Effector CD8-positive, alpha-beta T cell (primary cell): ENCODE results near the gene UBALD2.
"Not testable (repeated sequence)": the region's sequence is repeated elsewhere in the genome, so short reads cannot be mapped to it uniquely, and the experiment has no call there.

Experiments
- DNase-seq: peaks from one replicate; lab custom pipeline; 2025; lab: John Stamatoyannopoulos, UW
- total RNA-seq, 4 experiments: gene quantifications; one replicate each; lab custom pipeline; 2026; lab: John Stamatoyannopoulos, UW

The UBALD2 gene
- total RNA-seq = 30.8 to 55.9 (median 47.2) reads per million in 4 experiments

GRCh38 chr17:76264755-76265623, at the start of gene UBALD2:
Gene UBALD2 (plus strand): TSS chr17:76265348. CDS start chr17:76265506, 158 bp downstream.
- DNase-seq = peak; percentile 95

GRCh38 chr17:76217081-76217480, 48.1 kb upstream of the UBALD2 start:
- DNase-seq = no peak

GRCh38 chr17:76219670-76220383, 45.3 kb upstream of the UBALD2 start:
- DNase-seq = no peak

- no peak for DNase-seq
Measured at GRCh38 chr17:76223802-76224201, 41.3 kb upstream of the UBALD2 start.

GRCh38 chr17:76225373-76226086, 39.6 kb upstream of the UBALD2 start:
- DNase-seq = not testable (repeated sequence)

- not testable (repeated sequence) for DNase-seq
Measured at GRCh38 chr17:76226749-76227148, 38.4 kb upstream of the UBALD2 start.

GRCh38 chr17:76232342-76232741, 32.8 kb upstream of the UBALD2 start:
- no peak for DNase-seq

GRCh38 chr17:76233588-76234353, 31.4 kb upstream of the UBALD2 start:
- no peak for DNase-seq

GRCh38 chr17:76234354-76234679, 30.8 kb upstream of the UBALD2 start:
- DNase-seq = no peak

- DNase-seq = no peak
Measured at GRCh38 chr17:76235883-76236282, 29.3 kb upstream of the UBALD2 start.

GRCh38 chr17:76236603-76237002, 28.5 kb upstream of the UBALD2 start:
- DNase-seq = no peak

- no peak for DNase-seq
Measured at GRCh38 chr17:76237859-76238313, 27.3 kb upstream of the UBALD2 start.

GRCh38 chr17:76238847-76239537, 26.2 kb upstream of the UBALD2 start:
- no peak for DNase-seq

GRCh38 chr17:76239538-76240274, 25.4 kb upstream of the UBALD2 start:
- DNase-seq = no peak

- DNase-seq = peak; percentile 59
Measured at GRCh38 chr17:76240461-76241203, 24.5 kb upstream of the UBALD2 start, which contains the start of gene RNF157. Gene RNF157 (minus strand): TSS chr17:76240493. CDS start chr17:76240240, 253 bp downstream.

GRCh38 chr17:76241204-76241538, 24.0 kb upstream of the UBALD2 start:
- no peak for DNase-seq

GRCh38 chr17:76241691-76242255, 23.4 kb upstream of the UBALD2 start:
- no peak for DNase-seq

GRCh38 chr17:76243826-76244679, 21.1 kb upstream of the UBALD2 start:
- no peak for DNase-seq
